ENCODE measurements around the gene NDC80.

- TF ChIP-seq CTCF (conservative IDR thresholded peaks at IDR 0.05 in 1 of 2, IDR thresholded peaks at IDR 0.05 in 1 of 2; ENCODE audit: extremely low read depth in 1 of 2, insufficient read depth in 1 of 2, low read depth in 1 of 2, low read length in 2 of 2), result no peak
- no peak for TF ChIP-seq EZH2 (IDR thresholded peaks at IDR 0.05; ENCODE audit: borderline replicate concordance, low read length)
Observed at GRCh38 chr18:2642771-2643170, 71.4 kb downstream of the NDC80 start.

Data from mammary epithelial cell (primary cell).